Measurements from ENCODE around the gene PRDM16. TPM values are rescaled to one million over a fixed set of nuclear protein-coding genes. Genes with fewer than 3 reads are reported as not detected.

PRDM16 gene
- total and polyA plus RNA-seq, 2 of the 13 experiments (the other 11 are each of a cell fraction or from before 2014, with no cell fraction given), result 0.15 to 0.81 TPM

DNA sequence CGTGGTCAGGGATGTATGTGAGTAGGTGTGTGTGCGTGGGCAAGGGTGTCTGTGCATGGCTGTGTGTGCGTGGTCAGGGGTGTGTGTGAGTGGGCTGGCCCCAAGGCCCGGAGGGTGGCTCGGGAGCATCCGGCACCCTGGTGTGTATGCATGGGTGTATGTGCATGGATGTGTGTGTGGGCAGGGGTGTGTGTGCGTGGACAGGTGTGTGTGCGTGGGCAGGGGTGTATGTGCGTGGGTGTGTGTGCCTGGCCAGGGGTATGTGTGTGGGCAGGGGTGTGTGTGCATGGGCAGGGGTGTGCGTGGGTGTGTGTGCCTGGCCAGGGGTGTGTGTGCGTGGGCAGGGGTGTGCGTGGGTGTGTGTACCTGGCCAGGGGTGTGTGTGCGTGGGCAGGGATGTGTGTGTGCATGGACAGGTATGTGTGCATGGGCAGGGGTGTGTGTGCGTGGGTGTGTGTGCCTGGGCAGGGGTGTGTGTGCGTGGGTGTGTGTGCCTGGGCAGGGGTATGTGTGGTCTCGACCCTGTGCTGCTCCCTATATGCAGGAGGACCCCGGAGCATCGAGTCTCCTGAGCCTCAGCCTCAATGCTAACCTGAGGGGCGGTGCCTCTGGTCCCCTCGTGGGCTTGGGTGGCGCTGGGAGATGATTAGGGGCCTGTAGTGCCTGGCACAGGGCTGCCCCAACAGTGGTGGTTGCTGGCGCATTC is 401.8 kb downstream of the PRDM16 start (continued):
- TF ChIP-seq MATR3 (CRISPR knock-in tag; IDR thresholded peaks at IDR 0.05) (no peak), ZIK1 (CRISPR knock-in tag; IDR thresholded peaks at IDR 0.05; ENCODE audit: borderline replicate concordance, low read depth) (0 out of 2 replicates have a peak, but pooled peaks have one; percentile 18), PRDM15 (CRISPR knock-in tag; IDR thresholded peaks at IDR 0.05) (no peak), ATM (IDR thresholded peaks at IDR 0.05; ENCODE audit: borderline replicate concordance) (no peak), ZNF558 (CRISPR knock-in tag; IDR thresholded peaks at IDR 0.05; ENCODE audit: borderline replicate concordance) (no peak), ZXDC (CRISPR knock-in tag; IDR thresholded peaks at IDR 0.05) (no peak), BCL6 (CRISPR knock-in tag; IDR thresholded peaks at IDR 0.05) (no peak), SP5 (CRISPR knock-in tag; IDR thresholded peaks at IDR 0.05; ENCODE audit: borderline replicate concordance, low read depth) (no peak), CBX2 (IDR thresholded peaks at IDR 0.05; ENCODE audit: low read depth, low read length) (no peak), CBX2 (CRISPR knock-in tag; IDR thresholded peaks at IDR 0.05; ENCODE audit: low read depth) (no peak), TFE3 (CRISPR knock-in tag; IDR thresholded peaks at IDR 0.05) (no peak), ZNF784 (CRISPR knock-in tag; IDR thresholded peaks at IDR 0.05; ENCODE audit: borderline replicate concordance) (no peak), THAP9 (CRISPR knock-in tag; IDR thresholded peaks at IDR 0.05; ENCODE audit: borderline replicate concordance) (no peak), SP2 (CRISPR knock-in tag; IDR thresholded peaks at IDR 0.05) (0 out of 2 replicates have a peak, but pooled peaks have one; percentile 31), SCMH1 (CRISPR knock-in tag; IDR thresholded peaks at IDR 0.05; ENCODE audit: borderline replicate concordance) (no peak), ZNF382 (CRISPR knock-in tag; IDR thresholded peaks at IDR 0.05; ENCODE audit: borderline replicate concordance) (no peak), MAX (IDR thresholded peaks at IDR 0.05) (no peak)
